Measurements from ENCODE around the gene SGSM2. TPM values are rescaled to one million over a fixed set of nuclear protein-coding genes. Genes with fewer than 3 reads are reported as not detected.

SGSM2 gene
- total and polyA plus RNA-seq, 2 of the 13 experiments (the other 11 are each of a cell fraction or from before 2014, with no cell fraction given) = 30.4 to 51.3 TPM

GRCh38 chr17:2397247-2398171 is 60.2 kb downstream of the SGSM2 start:
- in situ Hi-C loops (cut with HindIII; ENCODE audit: extremely low pct_ligation_motif_present, low pct_unique_long_range_greater_than_20kb) (no loop called here), intact Hi-C loops (cut with micrococcal nuclease; ENCODE audit: unreplicated experiment) (no loop called here)
- Histone ChIP-seq H3K4me1 (ENCODE audit: insufficient read depth, low read length) (peaks cover 40% of the 10 kb centered on the region), H3K9me3 (ENCODE audit: low read length) (no peaks in the 10 kb centered on the region), H3K4me3 (replicated peaks in 1 of 3; ENCODE audit: insufficient read depth in 1 of 3, low read depth in 2 of 3, low read length in 3 of 3) (peak overlapping the region; percentile 59 to 87 (median 81)), H3K27me3 (ENCODE audit: control insufficient read depth in 1 of 2, insufficient read depth in 2 of 2, low read length in 2 of 2) (no peaks in the 10 kb centered on the region; a peak in 2 of 5 replicates), H3K27ac (ENCODE audit: extremely low read length, insufficient read depth, low read length) (peak overlapping the region; percentile 100), H3K36me3 (replicated peaks in 1 of 2; ENCODE audit: control insufficient read depth in 1 of 2, insufficient read depth in 2 of 2, low read length in 2 of 2) (no peaks in the 10 kb centered on the region), H3K79me2 (ENCODE audit: insufficient read depth, low read length) (peaks cover 31% of the 10 kb centered on the region), H3K9ac (ENCODE audit: insufficient read depth, low read depth, low read length) (peak overlapping the region; percentile 87), H2AFZ (ENCODE audit: low read length) (no peak overlapping the region), H3K4me2 (ENCODE audit: low read depth, low read length) (peak overlapping the region; percentile 98), H4K20me1 (ENCODE audit: insufficient read depth, low read length) (peaks cover 27% of the 10 kb centered on the region)
- DNase-seq (ENCODE audit: low spot score) = no peak
- POLR2A ChIA-PET = interaction anchor here (1.8 to 3.0 kb wide), 4 partner anchors 15 to 114 kb away, joined by 5 to 19 read pairs (median 8); partner anchors contain the start of genes METTL16 and TSR1
- ATAC-seq = no peak
- CTCF ChIA-PET (ENCODE audit: low intra/inter-chr PET ratio, low total read pairs) = no interaction called here
- WGBS (ENCODE audit: low lambda C conversion rate) = 67% methylated on average over 7 of the region's 12 CpGs
- no TSS peak for BruUV-seq (replicated peaks)
- TF ChIP-seq ZNF3 (CRISPR knock-in tag; IDR thresholded peaks at IDR 0.05) = 0 out of 2 replicates have a peak, but pooled peaks have one; percentile 7
- TF ChIP-seq PRMT3 (CRISPR knock-in tag; IDR thresholded peaks at IDR 0.05; ENCODE audit: borderline replicate concordance, low read depth) = no peak
- TF ChIP-seq ZNF318 (CRISPR knock-in tag; IDR thresholded peaks at IDR 0.05) = 0 out of 2 replicates have a peak, but pooled peaks have one; percentile 33
- TF ChIP-seq RXRA (CRISPR knock-in tag; IDR thresholded peaks at IDR 0.05) = peak; percentile 20; the same call in 1 of the 2 replicates
- TF ChIP-seq ZNF383 (CRISPR knock-in tag; IDR thresholded peaks at IDR 0.05; ENCODE audit: borderline replicate concordance) = 0 out of 2 replicates have a peak, but pooled peaks have one; percentile 66
- TF ChIP-seq ZNF343 (CRISPR knock-in tag; IDR thresholded peaks at IDR 0.05) = 0 out of 2 replicates have a peak, but pooled peaks have one; percentile 43
- 0 out of 2 replicates have a peak, but pooled peaks have one; percentile 18 for TF ChIP-seq KDM5B (CRISPR knock-in tag; IDR thresholded peaks at IDR 0.05; ENCODE audit: borderline replicate concordance)
- no peak for TF ChIP-seq ZNF615 (CRISPR knock-in tag; IDR thresholded peaks at IDR 0.05; ENCODE audit: borderline replicate concordance)
- TF ChIP-seq MYC (CRISPR knock-in tag; IDR thresholded peaks at IDR 0.05; ENCODE audit: borderline replicate concordance) = peak; percentile 32; the same call in 1 of the 2 replicates
- peak in 1 of 2 experiments; percentile 45; a peak in 1 of 4 replicates for TF ChIP-seq POLR2A (IDR thresholded peaks at IDR 0.05; ENCODE audit: insufficient read depth in 1 of 2, low read depth in 2 of 2, low read length in 2 of 2)
- 0 out of 2 replicates have a peak, but pooled peaks have one; percentile 8 for TF ChIP-seq TAF1 (CRISPR knock-in tag; IDR thresholded peaks at IDR 0.05)
- TF ChIP-seq ZNF547 (CRISPR knock-in tag; IDR thresholded peaks at IDR 0.05) = 0 out of 2 replicates have a peak, but pooled peaks have one; percentile 19
- 0 out of 2 replicates have a peak, but pooled peaks have one; percentile 7 for TF ChIP-seq GABPB1 (CRISPR knock-in tag; IDR thresholded peaks at IDR 0.05)
- TF ChIP-seq CBX5 (CRISPR knock-in tag; IDR thresholded peaks at IDR 0.05; ENCODE audit: borderline replicate concordance) = no peak
- peak; percentile 18 for TF ChIP-seq SRSF1 (optimal IDR thresholded peaks at IDR 0.05; ENCODE audit: low read depth, low read length)
- peak; percentile 97 for TF ChIP-seq ZNF263 (CRISPR knock-in tag; IDR thresholded peaks at IDR 0.05)
- no peak for FAIRE-seq

Data from HepG2 (cell line).